Glomerular endothelial cell (primary cell): ENCODE data around the gene RDH13. TPM values are rescaled to one million over a fixed set of nuclear protein-coding genes. Genes with fewer than 3 reads are reported as not detected.
"Not testable (repeated sequence)": the region's sequence is repeated elsewhere in the genome, so short reads cannot be mapped to it uniquely, and the experiment has no call there.

Experiments used
- DNase-seq: peaks from one replicate; pipeline ENCODE4 v3.0.0-alpha.2; 2011; ENCODE audit warnings: low read depth, low spot score; ENCODE audit errors: extremely low read depth
- total RNA-seq: library from RNA; depleted of rRNA; stranded (reverse); fragments of >200 nt; gene quantifications from 2 replicates; pipeline ENCODE4 v1.2.3, GENCODE V29; 2015

The RDH13 gene
- total RNA-seq, 1 donor from 2014 or later: 13.1 TPM

- not testable (repeated sequence) for DNase-seq
These were observed 42.6 kb downstream of the RDH13 start for GRCh38 chr19:55020351-55020750.

GRCh38 chr19:55018633-55019032 lies 44.3 kb downstream of the RDH13 start:
- no peak for DNase-seq

- DNase-seq: no peak
These were observed 44.7 kb downstream of the RDH13 start for GRCh38 chr19:55018216-55018615.

GRCh38 chr19:55016017-55016416 lies 46.9 kb downstream of the RDH13 start:
- no peak for DNase-seq

- DNase-seq: no peak
These were observed 47.8 kb downstream of the RDH13 start for GRCh38 chr19:55015126-55015525.

- no peak for DNase-seq
These were observed 48.2 kb downstream of the RDH13 start for GRCh38 chr19:55014714-55015113.

GRCh38 chr19:55013596-55013995 lies 49.4 kb downstream of the RDH13 start:
- DNase-seq: no peak

GRCh38 chr19:55012306-55012705 lies 50.6 kb downstream of the RDH13 start:
- no peak for DNase-seq

- DNase-seq: not testable (repeated sequence)
These were observed 52.4 kb downstream of the RDH13 start for GRCh38 chr19:55010561-55010960.

GRCh38 chr19:55008781-55009180 lies 54.2 kb downstream of the RDH13 start:
- not testable (repeated sequence) for DNase-seq

GRCh38 chr19:55008189-55008588 lies 54.8 kb downstream of the RDH13 start:
- not testable (repeated sequence) for DNase-seq

- DNase-seq: not testable (repeated sequence)
These were observed 55.4 kb downstream of the RDH13 start for GRCh38 chr19:55007537-55007936.

GRCh38 chr19:55006795-55007194 lies 56.2 kb downstream of the RDH13 start:
- DNase-seq: not testable (repeated sequence)

GRCh38 chr19:55005684-55006488 lies 57.1 kb downstream of the RDH13 start:
- peak; percentile 14 for DNase-seq

- no peak for DNase-seq
These were observed 62.2 kb downstream of the RDH13 start for GRCh38 chr19:55000761-55001160.

- DNase-seq: not testable (repeated sequence)
These were observed 64.2 kb downstream of the RDH13 start for GRCh38 chr19:54998751-54999239.

GRCh38 chr19:54995561-54995960 lies 67.4 kb downstream of the RDH13 start:
- DNase-seq: no peak

Other genes starting within 250 kb of the RDH13 start
- not detected in 2 replicates for gene KIR3DL1, start 246.7 kb downstream of the RDH13 start, total RNA-seq
- gene KIR2DS4, start 230.5 kb downstream of the RDH13 start, total RNA-seq: not detected in 2 replicates
- not detected in 2 replicates for gene KIR3DL2, start 212.7 kb downstream of the RDH13 start, total RNA-seq
- 1.1 TPM in 1 of 2 replicates, not detected in the other for gene FCAR, start 188.9 kb downstream of the RDH13 start, total RNA-seq
- not detected in 2 replicates for gene NCR1, start 157.0 kb downstream of the RDH13 start, total RNA-seq
- not detected in 2 replicates for gene NLRP7, start 115.6 kb downstream of the RDH13 start, total RNA-seq
- 12.3 and 15.1 TPM in 2 replicates for gene NLRP2, start 96.8 kb downstream of the RDH13 start, total RNA-seq
- not detected in 2 replicates for gene GP6, start 24.9 kb downstream of the RDH13 start, total RNA-seq
- gene EPS8L1, start 12.7 kb upstream of the RDH13 start, total RNA-seq: 10.6 and 20.4 TPM in 2 replicates
- 108 and 137 TPM in 2 replicates for gene PPP1R12C, start 54.5 kb upstream of the RDH13 start, total RNA-seq
- 1.5 TPM in 1 of 2 replicates, not detected in the other for gene TNNT1, start 86.1 kb upstream of the RDH13 start, total RNA-seq
- gene TNNI3, start 94.6 kb upstream of the RDH13 start, total RNA-seq: not detected in 2 replicates
- gene DNAAF3, start 103.5 kb upstream of the RDH13 start, total RNA-seq: 1.6 and 1.7 TPM in 2 replicates
- gene SYT5, start 117.1 kb upstream of the RDH13 start, total RNA-seq: 0.06 and 0.92 TPM in 2 replicates
- 0.29 and 1.8 TPM in 2 replicates for gene PTPRH, start 146.4 kb upstream of the RDH13 start, total RNA-seq
- 1.5 and 2.8 TPM in 2 replicates for gene TMEM86B, start 165.6 kb upstream of the RDH13 start, total RNA-seq
- gene PPP6R1, start 195.9 kb upstream of the RDH13 start, total RNA-seq: 49.6 and 66.3 TPM in 2 replicates
- 30.5 and 36.0 TPM in 2 replicates for gene HSPBP1, start 217.0 kb upstream of the RDH13 start, total RNA-seq
- gene BRSK1, start 220.8 kb upstream of the RDH13 start, total RNA-seq: 1.2 and 3.0 TPM in 2 replicates